H9 (cell line): ENCODE results near the gene SIN3A. TPM values are rescaled to one million over a fixed set of nuclear protein-coding genes. Genes with fewer than 3 reads are reported as not detected.
"Not testable (repeated sequence)": the region's sequence is repeated elsewhere in the genome, so short reads cannot be mapped to it uniquely, and the experiment has no call there.

ENCODE experiments used
- DNase-seq: peaks from one replicate; pipeline ENCODE4 v3.0.0-alpha.2; 2017
- H2AFZ ChIP-seq: one replicate; pipeline ENCODE4 v1.6.1; 2013; ENCODE audit warnings: mild to moderate bottlenecking, low read length, control low read depth, moderate library complexity
- H2AK5ac ChIP-seq: 2 replicates; pipeline ENCODE4 v1.6.1; 2013; ENCODE audit warnings: low read length, control low read depth, mixed read lengths; ENCODE audit not compliant: insufficient read length
- H2BK120ac ChIP-seq: one replicate; pipeline ENCODE4 v1.6.1; 2013; ENCODE audit warnings: low read depth, mild to moderate bottlenecking, low read length, control low read depth, inconsistent platforms; ENCODE audit not compliant: poor library complexity, severe bottlenecking
- H2BK12ac ChIP-seq: 2 replicates; pipeline ENCODE4 v1.6.1; 2013; ENCODE audit warnings: low read length, control low read depth, mixed read lengths, low read depth; ENCODE audit not compliant: insufficient read length
- H2BK15ac ChIP-seq: 2 replicates; pipeline ENCODE4 v1.6.1; 2013; ENCODE audit warnings: low read depth, low read length, control low read depth
- H2BK20ac ChIP-seq: one replicate; pipeline ENCODE4 v1.6.1; 2013; ENCODE audit warnings: low read depth, mild to moderate bottlenecking, low read length, control low read depth, inconsistent platforms; ENCODE audit not compliant: poor library complexity, severe bottlenecking
- H2BK5ac ChIP-seq: 2 replicates; pipeline ENCODE4 v1.6.1; 2013; ENCODE audit warnings: low read length, control low read depth, mixed read lengths; ENCODE audit not compliant: insufficient read length
- H3K14ac ChIP-seq: 2 replicates; pipeline ENCODE4 v1.6.1; 2013; ENCODE audit warnings: low read length, control low read depth; ENCODE audit not compliant: insufficient read depth
- H3K18ac ChIP-seq: 2 replicates; pipeline ENCODE4 v1.6.1; 2013; ENCODE audit warnings: low read depth, mild to moderate bottlenecking, mixed read lengths, low read length, control low read depth; ENCODE audit not compliant: insufficient read length
- H3K23ac ChIP-seq: 2 replicates; pipeline ENCODE4 v1.6.1; 2013; ENCODE audit warnings: low read length, control low read depth, mixed read lengths, low read depth; ENCODE audit not compliant: insufficient read length
- H3K23me2 ChIP-seq: 2 replicates; pipeline ENCODE4 v1.6.1; 2013; ENCODE audit warnings: low read depth, mild to moderate bottlenecking, mixed read lengths, low read length, control low read depth; ENCODE audit not compliant: insufficient read length, poor library complexity, severe bottlenecking
- H3K27ac ChIP-seq: 2 replicates; pipeline ENCODE4 v1.5.1; 2013; ENCODE audit warnings: low read length, control low read depth, mixed read lengths, low read depth; ENCODE audit not compliant: insufficient read length
- H3K27me3 ChIP-seq: 2 replicates; pipeline ENCODE4 v1.6.1; 2013; ENCODE audit warnings: low read length, control low read depth, inconsistent platforms; ENCODE audit not compliant: insufficient read depth
- H3K4ac ChIP-seq: 2 replicates; pipeline ENCODE4 v1.6.1; 2013; ENCODE audit warnings: low read depth, mild to moderate bottlenecking, control low read depth, inconsistent platforms, low read length, moderate library complexity
- H3K4me1 ChIP-seq: 2 replicates; pipeline ENCODE4 v1.6.1; 2013; ENCODE audit warnings: low read length, control low read depth, inconsistent platforms; ENCODE audit not compliant: insufficient read depth
- H3K4me2 ChIP-seq: 2 replicates; pipeline ENCODE4 v1.6.1; 2013; ENCODE audit warnings: low read length, control low read depth, mixed read lengths; ENCODE audit not compliant: insufficient read length, insufficient read depth
- H3K56ac ChIP-seq: 2 replicates; pipeline ENCODE4 v1.6.1; 2013; ENCODE audit warnings: low read depth, mild to moderate bottlenecking, mixed read lengths, low read length, control low read depth; ENCODE audit not compliant: insufficient read length
- H3K79me1 ChIP-seq: 2 replicates; pipeline ENCODE4 v1.6.1; 2013; ENCODE audit warnings: low read depth, mild to moderate bottlenecking, moderate library complexity, low read length, control low read depth, inconsistent platforms; ENCODE audit not compliant: insufficient read depth, poor library complexity, severe bottlenecking
- H3K79me2 ChIP-seq: 2 replicates; pipeline ENCODE4 v1.6.1; 2013; ENCODE audit warnings: low read length, control low read depth, inconsistent platforms; ENCODE audit not compliant: insufficient read depth
- H3K9ac ChIP-seq: 2 replicates; pipeline ENCODE4 v1.6.1; 2013; ENCODE audit warnings: low read length, control low read depth, mixed read lengths; ENCODE audit not compliant: insufficient read length; ENCODE audit errors: extremely low read depth
- H3K9me3 ChIP-seq: one replicate; pipeline ENCODE4 v1.6.1; 2013; ENCODE audit warnings: low read depth, low read length, inconsistent platforms; ENCODE audit not compliant: control insufficient read depth
- H3T11ph ChIP-seq: one replicate; pipeline ENCODE4 v1.6.1; 2013; ENCODE audit warnings: mild to moderate bottlenecking, low read length, control low read depth, inconsistent platforms
- H4K20me1 ChIP-seq: one replicate; pipeline ENCODE4 v1.6.1; 2013; ENCODE audit not compliant: control insufficient read depth, insufficient read length, insufficient read depth
- H4K5ac ChIP-seq: 2 replicates; pipeline ENCODE4 v1.6.1; 2013; ENCODE audit warnings: low read depth, mild to moderate bottlenecking, mixed read lengths, low read length, control low read depth; ENCODE audit not compliant: insufficient read length
- H4K8ac ChIP-seq: replicated peaks from 2 replicates; pipeline ENCODE4 v1.6.1; 2013; ENCODE audit warnings: low read length, control low read depth, mixed read lengths, low read depth; ENCODE audit not compliant: insufficient read length
- H4K91ac ChIP-seq: 2 replicates; pipeline ENCODE4 v1.6.1; 2013; ENCODE audit warnings: low read depth, mild to moderate bottlenecking, moderate library complexity, mixed read lengths, low read length, control low read depth; ENCODE audit not compliant: insufficient read length
- H3K27ac Mint-ChIP-seq, 3 experiments: 2 replicates in 2 of 3; 3 replicates in 1 of 3; pipeline ENCODE4 v1.8.0; 2020 to 2021; ENCODE audit warnings: mixed read lengths in 3 of 3, mild to moderate bottlenecking in 1 of 3, moderate library complexity in 1 of 3
- H3K27me3 Mint-ChIP-seq: 2 replicates; pipeline ENCODE4 v1.8.0; 2021; ENCODE audit warnings: low read depth, mild to moderate bottlenecking, moderate library complexity, mixed read lengths
- H3K36me3 Mint-ChIP-seq, 3 experiments: 2 replicates in 2 of 3; 3 replicates in 1 of 3; pipeline ENCODE4 v1.8.0; 2020 to 2021; ENCODE audit warnings: low read depth in 3 of 3, mixed read lengths in 3 of 3; ENCODE audit not compliant: insufficient read depth in 1 of 3
- H3K4me1 Mint-ChIP-seq, 2 experiments: 2 replicates each; pipeline ENCODE4 v1.8.0; 2020; ENCODE audit warnings: mixed read lengths in 2 of 2
- H3K4me3 Mint-ChIP-seq, 2 experiments: 2 replicates in 1 of 2; 3 replicates in 1 of 2; pipeline ENCODE4 v1.8.0; 2020 to 2021; ENCODE audit warnings: mild to moderate bottlenecking in 2 of 2, mixed read lengths in 2 of 2, moderate library complexity in 1 of 2
- H3K9me3 Mint-ChIP-seq, 2 experiments: 2 replicates in 1 of 2; 3 replicates in 1 of 2; pipeline ENCODE4 v1.8.0; 2020; ENCODE audit warnings: mild to moderate bottlenecking in 2 of 2, mixed read lengths in 2 of 2, moderate library complexity in 1 of 2
- CTCF ChIP-seq: fragments of 200-600 bp; sonication (generic); conservative IDR thresholded peaks from 3 replicates; pipeline ENCODE4 v1.8.0; 2021; ENCODE audit warnings: antibody characterized with exemption, mild to moderate bottlenecking
- WGBS: extraction: QIAGEN DNeasy Blood & Tissue Kit; methylation state at CpG from one replicate; pipeline ENCODE4 v1.1.7; 2013; ENCODE audit warnings: missing lambda C conversion rate, low lambda C conversion rate, mixed read lengths; ENCODE audit not compliant: insufficient read length; ENCODE audit errors: extremely low coverage; 5-methylcytosine and 5-hydroxymethylcytosine counted together
- total RNA-seq: library from RNA; stranded (reverse); gene quantifications from 2 replicates; pipeline ENCODE4 v1.2.1, GENCODE V29; 2021

Gene SIN3A
- total RNA-seq, 1 experiment from 2014 or later: 102 TPM

GRCh38 chr15:75449585-75450306, 1.7 kb downstream of the SIN3A start:
- H2BK20ac ChIP-seq: no peak overlapping the region
- no peak overlapping the region for H2AFZ ChIP-seq
- H3K79me2 ChIP-seq: peaks cover 35% of the 10 kb centered on the region; the same call in 1 of the 2 replicates
- no peak overlapping the region for H3K56ac ChIP-seq
- no peak overlapping the region for H2AK5ac ChIP-seq
- no peak overlapping the region for H4K8ac ChIP-seq
- Mint-ChIP-seq H3K27me3 (peaks cover 4% of the 10 kb centered on the region), H3K4me1 (peaks cover 14 to 22% of the 10 kb centered on the region in 2 experiments), H3K4me3 (peak overlapping the region; percentile 96 to 99), H3K27ac (peak overlapping the region; percentile 95 to 99 (median 99); a peak in 4 of 7 replicates), H3K9me3 (no peaks in the 10 kb centered on the region; a peak in 1 of 5 replicates), H3K36me3 (peaks cover 3 to 9% (median 9%) of the 10 kb centered on the region in 3 experiments; a peak in 5 of 7 replicates)
- H3K27me3 ChIP-seq: no peaks in the 10 kb centered on the region
- H4K91ac ChIP-seq: no peak overlapping the region
- DNase-seq: no peak
- H2BK12ac ChIP-seq: no peak overlapping the region
- no peak overlapping the region for H2BK15ac ChIP-seq
- no peak overlapping the region for H3K23ac ChIP-seq
- no peaks in the 10 kb centered on the region for H3K4me1 ChIP-seq
- H3K9me3 ChIP-seq: no peaks in the 10 kb centered on the region
- H3K9ac ChIP-seq: no peak overlapping the region
- H3K4me2 ChIP-seq: peak overlapping the region; percentile 53
- H2BK120ac ChIP-seq: no peak overlapping the region
- no peak overlapping the region for H3T11ph ChIP-seq
- no peak overlapping the region for H3K4ac ChIP-seq
- peaks cover 3% of the 10 kb centered on the region for H3K79me1 ChIP-seq
- no peak overlapping the region for H2BK5ac ChIP-seq
- TF ChIP-seq CTCF: no peak
- no CpG with 5 or more reads among the region's 14 CpGs for WGBS
- H3K18ac ChIP-seq: no peak overlapping the region
- H3K14ac ChIP-seq: no peak overlapping the region
- H3K23me2 ChIP-seq: peaks cover 18% of the 10 kb centered on the region
- H4K5ac ChIP-seq: no peak overlapping the region
- no peak overlapping the region for H3K27ac ChIP-seq
- H4K20me1 ChIP-seq: no peaks in the 10 kb centered on the region

- H2AFZ ChIP-seq, H2BK15ac ChIP-seq, H3K4me2 ChIP-seq, H4K20me1 ChIP-seq, H3K14ac ChIP-seq, H3K9me3 Mint-ChIP-seq, H4K91ac ChIP-seq, H2BK5ac ChIP-seq, H3K79me1 ChIP-seq, H3K27ac ChIP-seq, H2BK20ac ChIP-seq, H2BK12ac ChIP-seq, H3K56ac ChIP-seq, H3K27me3 Mint-ChIP-seq, H3K4ac ChIP-seq, H2AK5ac ChIP-seq, H3K23ac ChIP-seq, H2BK120ac ChIP-seq, H4K8ac ChIP-seq, H4K5ac ChIP-seq, H3K18ac ChIP-seq, H3T11ph ChIP-seq, H3K4me3 Mint-ChIP-seq, H3K4me1 ChIP-seq, H3K27me3 ChIP-seq, H3K9me3 ChIP-seq, H3K9ac ChIP-seq: not testable (repeated sequence)
- Histone ChIP-seq H3K23me2 (peaks cover 12% of the 10 kb centered on the region), H3K79me2 (peaks cover 41% of the 10 kb centered on the region; the same call in 1 of the 2 replicates)
- no CpG with 5 or more reads among the region's 13 CpGs for WGBS
- H3K27ac Mint-ChIP-seq: 0 out of 7 replicates have a peak overlapping the region, but pooled peaks of 1 of the 3 experiments have one; percentile 28
- H3K4me1 Mint-ChIP-seq: peaks cover 14 to 22% of the 10 kb centered on the region in 2 experiments
- peak; percentile 38 for DNase-seq
- peaks cover 11 to 18% (median 17%) of the 10 kb centered on the region in 3 experiments; a peak in 6 of 7 replicates for H3K36me3 Mint-ChIP-seq
Observed at GRCh38 chr15:75448171-75448570, 3.3 kb downstream of the SIN3A start.
